Measurements from ENCODE around the gene CAST. TPM values are rescaled to one million over a fixed set of nuclear protein-coding genes. Genes with fewer than 3 reads are reported as not detected.

CAST gene
- total RNA-seq (100 to 1,000 TPM; 197 to 200 TPM), total RNA-seq (74.4 to 425 (median 241) reads per million in 172 experiments)
- 163 TPM for polyA plus RNA-seq (2013, experiment 1 of 2)
- 168 TPM for polyA plus RNA-seq (2013, experiment 2 of 2)

GRCh38 chr5:96661855-96662724 is at the start of gene CAST:
TSS of gene CAST (plus strand) at chr5:96662376. CDS start at chr5:96662423, 47 bp downstream.
- DNase-seq (peak; percentile 57 to 89 (median 68)), ATAC-seq (ENCODE audit: poor library complexity) (peak; percentile 55)
- no peaks in the 10 kb centered on the region for H3K9me3 ChIP-seq (ENCODE audit: control insufficient read depth in 1 of 2, insufficient read depth in 1 of 2, low read length in 2 of 2)
- no peak for TF ChIP-seq CTCF (IDR thresholded peaks at IDR 0.05)
- intact Hi-C loops (cut with DNase I, micrococcal nuclease): loop anchor here (1.0 to 10.0 kb wide), 6 partner anchors 23 to 1107 kb away; partner anchors contain the start of genes ARSK (in 1 of the 2) and SKIC3 (in 1 of the 2)
- H3K4me1 ChIP-seq (ENCODE audit: insufficient read depth, low read length): peaks cover 31% of the 10 kb centered on the region
- H3K36me3 ChIP-seq (ENCODE audit: insufficient read depth, low read length): no peaks in the 10 kb centered on the region
- ChIA-PET POLR2A (interaction anchor here (0.7 to 3.0 kb wide), 22 partner anchors 10 to 1015 kb away, joined by 3 to 37 read pairs (median 4); partner anchors contain the start of genes ERAP1, GLRX, LNPEP and RFESD), CTCF (interaction anchor here (1.2 to 2.0 kb wide), 4 partner anchors 10 to 48 kb away, joined by 4 to 9 read pairs (median 5); no protein-coding TSS in a partner anchor)
- Mint-ChIP-seq H3K27ac (peak within 1 kb of the TSS; percentile 95), H3K4me3 (peak within 1 kb of the TSS; percentile 96), H3K9me3 (no peaks in the 10 kb centered on the region), H3K27me3 (no peaks in the 10 kb centered on the region), H3K36me3 (ENCODE audit: low read depth) (peaks cover 15% of the 10 kb centered on the region), H3K4me1 (ENCODE audit: low read depth) (peaks cover 57% of the 10 kb centered on the region)
- H3K27ac ChIP-seq (ENCODE audit: low read depth in 1 of 2, low read length in 2 of 2): peak within 1 kb of the TSS; percentile 77 to 84
- H3K4me3 ChIP-seq (ENCODE audit: low read length): peak within 1 kb of the TSS; percentile 88
- H3K27me3 ChIP-seq (ENCODE audit: control insufficient read depth in 1 of 2, insufficient read depth in 2 of 2, low read length in 2 of 2): no peaks in the 10 kb centered on the region

- H3K4me1 Mint-ChIP-seq (ENCODE audit: low read depth): no peaks in the 10 kb centered on the region
- H3K4me3 Mint-ChIP-seq: no peak overlapping the region
- peaks cover 6% of the 10 kb centered on the region for H3K4me1 ChIP-seq (ENCODE audit: insufficient read depth, low read length)
- ChIA-PET CTCF (interaction anchor here (0.7 to 2.5 kb wide), 7 partner anchors 12 to 269 kb away, joined by 3 to 12 read pairs (median 4); partner anchors contain the start of gene CAST), POLR2A (interaction anchor here (0.7 to 1.3 kb wide), 2 partner anchors 49 to 269 kb away, joined by 3 to 5 read pairs; no protein-coding TSS in a partner anchor)
- H3K4me3 ChIP-seq (ENCODE audit: low read length): no peak overlapping the region
- no peaks in the 10 kb centered on the region for H3K27me3 ChIP-seq (ENCODE audit: control insufficient read depth in 1 of 2, insufficient read depth in 2 of 2, low read length in 2 of 2)
- H3K27me3 Mint-ChIP-seq: peaks cover 5% of the 10 kb centered on the region
- H3K9me3 ChIP-seq (ENCODE audit: control insufficient read depth in 1 of 2, insufficient read depth in 1 of 2, low read length in 2 of 2): peaks cover 0 to 6% of the 10 kb centered on the region in 2 experiments
- no peaks in the 10 kb centered on the region for H3K36me3 ChIP-seq (ENCODE audit: insufficient read depth, low read length)
- no peak overlapping the region for H3K27ac Mint-ChIP-seq
- intact Hi-C loops (cut with DNase I, micrococcal nuclease): loop anchor here (1.0 to 5.0 kb wide), 6 partner anchors 74 to 549 kb away; no protein-coding TSS in a partner anchor
- DNase-seq (peak in 11 of 14 experiments; percentile 10 to 75 (median 31)), ATAC-seq (ENCODE audit: poor library complexity) (peak; percentile 43)
- peak; percentile 70 for TF ChIP-seq CTCF (IDR thresholded peaks at IDR 0.05)
- H3K36me3 Mint-ChIP-seq (ENCODE audit: low read depth): no peaks in the 10 kb centered on the region
- no peaks in the 10 kb centered on the region for H3K9me3 Mint-ChIP-seq
- no peak overlapping the region for H3K27ac ChIP-seq (ENCODE audit: low read depth in 1 of 2, low read length in 2 of 2)
These were observed 48.0 kb upstream of the CAST start for GRCh38 chr5:96614110-96614691.

- H3K36me3 ChIP-seq (ENCODE audit: insufficient read depth, low read length): no peaks in the 10 kb centered on the region
- ATAC-seq (ENCODE audit: poor library complexity) (no peak), DNase-seq (no peak)
- H3K27ac ChIP-seq (ENCODE audit: low read depth in 1 of 2, low read length in 2 of 2): no peak overlapping the region
- H3K27me3 ChIP-seq (ENCODE audit: control insufficient read depth in 1 of 2, insufficient read depth in 2 of 2, low read length in 2 of 2): no peaks in the 10 kb centered on the region
- H3K27ac Mint-ChIP-seq: no peak overlapping the region
- intact Hi-C loops (cut with DNase I, micrococcal nuclease): loop anchor here in 1 of 2 experiments (2.0 kb wide), 2 partner anchors 74 to 114 kb away; no protein-coding TSS in a partner anchor
- ChIA-PET POLR2A (interaction anchor here (0.6 kb wide), 1 partner anchor 257 kb away, joined by 3 read pairs; no protein-coding TSS in a partner anchor), CTCF (interaction anchor here (1.6 to 2.5 kb wide), 2 partner anchors 13 to 73 kb away, joined by 7 to 12 read pairs; no protein-coding TSS in a partner anchor)
- peaks cover 5% of the 10 kb centered on the region for H3K27me3 Mint-ChIP-seq
- H3K36me3 Mint-ChIP-seq (ENCODE audit: low read depth): no peaks in the 10 kb centered on the region
- no peaks in the 10 kb centered on the region for H3K4me1 Mint-ChIP-seq (ENCODE audit: low read depth)
- H3K9me3 Mint-ChIP-seq: no peaks in the 10 kb centered on the region
- no peak for TF ChIP-seq CTCF (IDR thresholded peaks at IDR 0.05)
- peaks cover 0 to 6% of the 10 kb centered on the region in 2 experiments for H3K9me3 ChIP-seq (ENCODE audit: control insufficient read depth in 1 of 2, insufficient read depth in 1 of 2, low read length in 2 of 2)
- no peak overlapping the region for H3K4me3 Mint-ChIP-seq
- H3K4me3 ChIP-seq (ENCODE audit: low read length): no peak overlapping the region
- peaks cover 6% of the 10 kb centered on the region for H3K4me1 ChIP-seq (ENCODE audit: insufficient read depth, low read length)
These were observed 47.0 kb upstream of the CAST start for GRCh38 chr5:96615223-96615622.

Measured in CD4-positive, alpha-beta T cell (primary cell).